Neural cell (in vitro differentiated cells): ENCODE data around the gene MTERF1. TPM values are rescaled to one million over a fixed set of nuclear protein-coding genes. Genes with fewer than 3 reads are reported as not detected.
"Not testable (repeated sequence)": the region's sequence is repeated elsewhere in the genome, so short reads cannot be mapped to it uniquely, and the experiment has no call there.

ENCODE experiments used
- H2AFZ ChIP-seq: fragments of 200-600, 300-800 bp; sonication (generic), shearing (Covaris generic); 2 replicates; pipeline ENCODE4 v1.6.0; 2014; ENCODE audit warnings: low read depth, mild to moderate bottlenecking, antibody characterized with exemption, low read length, moderate library complexity
- H3F3A ChIP-seq: fragments of 200-600 bp; shearing (Covaris generic); 2 replicates; pipeline ENCODE4 v1.6.1; 2016; ENCODE audit warnings: mild to moderate bottlenecking, moderate library complexity, mixed read lengths, antibody characterized with exemption, low read length; ENCODE audit not compliant: insufficient read depth, poor library complexity, severe bottlenecking
- H3K27ac ChIP-seq: fragments of 200-600, 300-800 bp; sonication (generic), shearing (Covaris generic); 2 replicates; pipeline ENCODE4 v1.5.1; 2014; ENCODE audit warnings: mild to moderate bottlenecking, low read length, moderate library complexity
- H3K27me3 ChIP-seq: fragments of 300-800, 200-600 bp; sonication (generic), shearing (Covaris generic); 2 replicates; pipeline ENCODE4 v1.6.0; 2014; ENCODE audit warnings: mild to moderate bottlenecking, low read depth, low read length, moderate library complexity; ENCODE audit not compliant: insufficient read depth
- H3K36me3 ChIP-seq: fragments of 300-800, 200-600 bp; sonication (generic), shearing (Covaris generic); 2 replicates; pipeline ENCODE4 v1.5.1; 2014; ENCODE audit warnings: mild to moderate bottlenecking, antibody characterized with exemption, low read length, moderate library complexity; ENCODE audit not compliant: insufficient read depth
- H3K4me2 ChIP-seq: fragments of 300-800, 200-600 bp; sonication (generic), shearing (Covaris generic); 2 replicates; pipeline ENCODE4 v1.6.0; 2014; ENCODE audit warnings: mild to moderate bottlenecking, low read length
- H3K4me3 ChIP-seq: fragments of 300-800, 200-600 bp; sonication (generic), shearing (Covaris generic); 2 replicates; pipeline ENCODE4 v1.5.1; 2014; ENCODE audit warnings: mild to moderate bottlenecking, low read length, moderate library complexity
- H3K79me2 ChIP-seq: fragments of 200-600 bp; shearing (Covaris generic); replicated peaks from 2 replicates; pipeline ENCODE4 v1.6.0; 2014; ENCODE audit warnings: mild to moderate bottlenecking, low read length, moderate library complexity; ENCODE audit not compliant: insufficient read depth
- H3K9ac ChIP-seq: fragments of 300-800, 200-600 bp; sonication (generic), shearing (Covaris generic); 2 replicates; pipeline ENCODE4 v1.6.1; 2016; ENCODE audit warnings: mild to moderate bottlenecking, low read length, mixed read lengths
- H3K9me2 ChIP-seq: fragments of 200-600 bp; shearing (Covaris generic); 2 replicates; pipeline ENCODE4 v1.6.1; 2016; ENCODE audit warnings: mild to moderate bottlenecking, low read length, mixed read lengths; ENCODE audit not compliant: insufficient read depth
- H3K9me3 ChIP-seq: fragments of 200-600, 300-800 bp; sonication (generic), shearing (Covaris generic); 2 replicates; pipeline ENCODE4 v1.6.1; 2016; ENCODE audit warnings: mild to moderate bottlenecking, mixed run types, low read length, moderate library complexity, mixed read lengths
- H4K20me1 ChIP-seq: fragments of 200-600 bp; shearing (Covaris generic); 2 replicates; pipeline ENCODE4 v1.6.1; 2016; ENCODE audit warnings: mild to moderate bottlenecking, mixed run types; ENCODE audit not compliant: insufficient read depth
- CTCF ChIP-seq: fragments of 450-650 bp; IDR thresholded peaks from 2 replicates; pipeline ENCODE4 v1.5.1; 2014; ENCODE audit warnings: antibody characterized with exemption, mild to moderate bottlenecking, moderate library complexity; ENCODE audit not compliant: poor library complexity, severe bottlenecking
- EP300 ChIP-seq: fragments of 450-650 bp; conservative IDR thresholded peaks from 2 replicates; pipeline ENCODE4 v1.6.1; 2014; ENCODE audit warnings: antibody characterized with exemption, mild to moderate bottlenecking, moderate library complexity; ENCODE audit not compliant: poor library complexity, severe bottlenecking
- EZH2 ChIP-seq: fragments of 200-600, 300-800 bp; shearing (Covaris generic), sonication (generic); IDR thresholded peaks from 2 replicates; pipeline ENCODE4 v1.6.1; 2014; ENCODE audit warnings: antibody characterized with exemption, low read length, borderline replicate concordance, mild to moderate bottlenecking; ENCODE audit not compliant: insufficient read depth, poor library complexity, severe bottlenecking
- MXI1 ChIP-seq: fragments of 450-650 bp; conservative IDR thresholded peaks from 2 replicates; pipeline ENCODE4 v1.6.1; 2014; ENCODE audit warnings: antibody characterized with exemption, mild to moderate bottlenecking; ENCODE audit not compliant: poor library complexity, severe bottlenecking
- POLR2AphosphoS5 ChIP-seq: IDR thresholded peaks from 2 replicates; pipeline ENCODE4 v1.6.1; 2012
- RAD21 ChIP-seq: fragments of 450-650 bp; conservative IDR thresholded peaks from 2 replicates; pipeline ENCODE4 v1.6.1; 2014; ENCODE audit warnings: antibody characterized with exemption, mild to moderate bottlenecking, moderate library complexity
- REST ChIP-seq: IDR thresholded peaks from 2 replicates; pipeline ENCODE4 v1.6.1; 2012; ENCODE audit warnings: borderline replicate concordance
- SMC3 ChIP-seq: fragments of 450-650 bp; conservative IDR thresholded peaks from 2 replicates; pipeline ENCODE4 v1.6.1; 2014; ENCODE audit warnings: antibody characterized with exemption, mild to moderate bottlenecking, moderate library complexity; ENCODE audit not compliant: poor library complexity
- TAF1 ChIP-seq: IDR thresholded peaks from 2 replicates; pipeline ENCODE4 v1.6.1; 2012; ENCODE audit warnings: low read depth
- polyA plus RNA-seq: library from polyadenylated mRNA; depleted of rRNA; stranded (reverse); fragments of >200 nt; gene quantifications from 2 replicates; pipeline ENCODE4 v1.2.3, GENCODE V29; 2014

MTERF1 gene
- polyA plus RNA-seq, 1 donor from 2014 or later = 22.9 TPM

- no peaks in the 10 kb centered on the region for H3K27me3 ChIP-seq
- TF ChIP-seq EP300 (no peak), TAF1 (no peak), RAD21 (no peak), REST (no peak), CTCF (no peak), POLR2AphosphoS5 (no peak), SMC3 (no peak), MXI1 (no peak), EZH2 (no peak)
- no peaks in the 10 kb centered on the region for H3F3A ChIP-seq
- H3K79me2 ChIP-seq = no peaks in the 10 kb centered on the region
- no peaks in the 10 kb centered on the region for H4K20me1 ChIP-seq
- no peaks in the 10 kb centered on the region for H3K36me3 ChIP-seq
- H3K9me2 ChIP-seq = no peaks in the 10 kb centered on the region
- no peak overlapping the region for H3K9ac ChIP-seq
- no peak overlapping the region for H2AFZ ChIP-seq
- H3K27ac ChIP-seq = no peak overlapping the region
- H3K4me2 ChIP-seq = no peak overlapping the region
- H3K4me3 ChIP-seq = no peak overlapping the region
- H3K9me3 ChIP-seq = no peaks in the 10 kb centered on the region
Observed at GRCh38 chr7:91898240-91898992, 17.9 kb upstream of the MTERF1 start.

- no peaks in the 10 kb centered on the region for H3K36me3 ChIP-seq
- no peaks in the 10 kb centered on the region for H3K79me2 ChIP-seq
- no peak overlapping the region for H3K4me3 ChIP-seq
- H3K9ac ChIP-seq = no peak overlapping the region
- no peaks in the 10 kb centered on the region for H3K27me3 ChIP-seq
- H3K9me3 ChIP-seq = no peaks in the 10 kb centered on the region
- H3K9me2 ChIP-seq = no peaks in the 10 kb centered on the region
- no peak overlapping the region for H3K4me2 ChIP-seq
- H4K20me1 ChIP-seq = no peaks in the 10 kb centered on the region
- TF ChIP-seq CTCF = no peak
- no peak for TF ChIP-seq RAD21
- no peak for TF ChIP-seq REST
- no peak for TF ChIP-seq EP300
- TF ChIP-seq MXI1 = no peak
- no peak for TF ChIP-seq TAF1
- TF ChIP-seq SMC3 = no peak
- no peak for TF ChIP-seq POLR2AphosphoS5
- no peak for TF ChIP-seq EZH2
- no peak overlapping the region for H2AFZ ChIP-seq
- H3F3A ChIP-seq = no peaks in the 10 kb centered on the region
- no peak overlapping the region for H3K27ac ChIP-seq
Observed at GRCh38 chr7:91894781-91895480, 14.4 kb upstream of the MTERF1 start.

GRCh38 chr7:91893699-91894098 lies 13.2 kb upstream of the MTERF1 start:
- H3K79me2 ChIP-seq, H3K4me2 ChIP-seq, H3K27me3 ChIP-seq, H3K36me3 ChIP-seq, H3F3A ChIP-seq, H2AFZ ChIP-seq, H3K27ac ChIP-seq, H3K9ac ChIP-seq, H3K4me3 ChIP-seq, H3K9me3 ChIP-seq, H4K20me1 ChIP-seq, H3K9me2 ChIP-seq: not testable (repeated sequence)
